Measurements from ENCODE around the gene ACYP1.

ACYP1 gene

GRCh38 chr14:75030147-75030546 is 33.7 kb downstream of the ACYP1 start:
- FAIRE-seq: no peak

- FAIRE-seq: no peak
Observed at GRCh38 chr14:75025876-75026275, 37.9 kb downstream of the ACYP1 start.

- no peak for FAIRE-seq
Observed at GRCh38 chr14:75025082-75025481, 38.7 kb downstream of the ACYP1 start.

GRCh38 chr14:75023108-75023507 is 40.7 kb downstream of the ACYP1 start:
- FAIRE-seq: no peak

DNA sequence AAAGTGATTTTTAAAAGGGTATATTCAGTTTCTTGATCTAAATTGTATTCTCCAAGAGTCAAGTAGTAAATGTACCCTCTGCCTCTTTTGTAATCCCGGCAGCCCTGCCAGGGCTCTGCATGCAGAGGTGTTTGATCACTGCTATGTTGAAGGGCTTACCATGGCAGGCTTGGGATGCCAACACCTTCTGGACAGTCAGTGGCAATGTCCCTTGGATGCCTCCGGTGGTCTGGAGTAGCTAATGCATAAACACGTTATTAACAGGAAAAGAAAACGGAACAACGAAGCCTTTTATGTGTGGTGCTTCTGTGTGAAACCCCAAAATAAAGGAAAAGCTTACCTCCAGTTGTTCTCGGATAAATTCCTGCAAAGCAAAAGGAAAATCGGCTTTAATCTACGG is 41.2 kb downstream of the ACYP1 start:
- no peak for FAIRE-seq

DNA sequence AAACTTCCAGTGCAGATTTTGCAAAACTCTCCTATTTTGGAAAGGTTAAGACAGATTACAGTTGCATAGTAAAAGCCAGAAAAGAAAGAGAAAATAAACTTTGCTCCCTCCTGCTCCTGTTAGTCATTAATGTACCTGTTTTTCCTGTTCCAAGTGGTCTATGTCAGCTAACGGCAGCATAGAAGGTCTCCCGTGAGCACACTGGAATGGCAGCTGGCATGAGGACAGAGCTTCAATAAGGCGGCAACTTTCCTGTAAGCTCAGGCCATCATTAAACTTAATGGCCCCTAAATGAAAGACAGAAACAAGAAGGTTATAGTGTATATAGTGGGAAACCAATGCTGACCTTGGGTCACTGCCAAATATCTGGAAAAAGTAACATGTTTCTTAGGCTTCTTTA is 45.1 kb downstream of the ACYP1 start:
- no peak for FAIRE-seq

DNA sequence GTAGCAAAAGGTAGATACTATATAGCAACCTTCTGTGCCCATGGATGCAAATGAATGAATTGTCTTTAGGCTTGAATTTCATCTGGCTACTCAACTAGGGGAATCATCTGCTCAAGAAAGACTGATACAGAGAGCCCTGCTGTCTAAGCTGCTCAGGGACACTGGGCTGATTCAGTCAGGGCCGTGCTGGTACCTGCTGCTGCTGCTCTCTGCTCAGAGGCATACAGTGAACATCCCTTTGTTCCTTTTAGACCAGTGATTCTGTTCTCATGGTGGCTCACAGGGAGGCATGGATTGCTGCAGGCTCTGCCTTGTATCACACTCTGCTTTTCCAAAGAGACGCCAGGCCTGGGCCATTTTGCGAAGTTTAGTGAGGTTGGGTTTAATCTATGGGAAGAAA is 47.0 kb downstream of the ACYP1 start:
- FAIRE-seq: no peak

- no peak for FAIRE-seq
Observed at GRCh38 chr14:75015496-75015895, 48.3 kb downstream of the ACYP1 start.

GRCh38 chr14:75013290-75013689 is 50.5 kb downstream of the ACYP1 start:
- FAIRE-seq: no peak

- no peak for FAIRE-seq
Observed at GRCh38 chr14:75011356-75011994, 52.3 kb downstream of the ACYP1 start.

DNA sequence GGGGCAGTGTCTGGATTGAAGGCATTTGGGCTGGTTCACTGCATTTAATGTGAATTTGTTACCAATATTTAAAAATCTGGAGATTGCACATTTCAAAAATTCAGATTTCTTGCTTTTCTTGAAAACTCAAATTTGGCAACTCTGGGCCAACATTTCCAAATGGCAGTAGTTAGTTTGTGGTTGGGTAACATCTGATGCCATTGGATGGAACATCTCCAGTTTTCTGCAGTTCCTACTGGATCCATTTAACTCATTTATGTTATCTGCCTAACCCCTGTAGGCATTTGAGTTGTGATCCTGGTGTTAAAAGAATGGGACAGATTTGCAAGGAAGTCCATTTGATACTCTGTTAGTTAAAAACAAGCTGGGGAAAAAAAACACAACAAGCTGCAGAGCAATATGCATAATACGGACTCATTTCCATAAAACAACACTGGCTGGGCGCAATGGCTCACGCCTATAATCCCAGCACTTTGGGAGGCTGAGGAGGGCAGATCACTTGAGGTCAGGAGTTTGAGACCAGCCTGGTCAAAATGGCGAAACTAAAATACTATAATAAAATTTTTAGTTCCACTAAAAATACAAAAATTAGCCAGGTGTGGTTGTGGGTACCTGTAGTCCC is 53.2 kb downstream of the ACYP1 start:
- no peak for FAIRE-seq

- FAIRE-seq: no peak
Observed at GRCh38 chr14:75009176-75009575, 54.6 kb downstream of the ACYP1 start.

- no peak for FAIRE-seq
Observed at GRCh38 chr14:75005357-75005756, 58.5 kb downstream of the ACYP1 start.

DNA sequence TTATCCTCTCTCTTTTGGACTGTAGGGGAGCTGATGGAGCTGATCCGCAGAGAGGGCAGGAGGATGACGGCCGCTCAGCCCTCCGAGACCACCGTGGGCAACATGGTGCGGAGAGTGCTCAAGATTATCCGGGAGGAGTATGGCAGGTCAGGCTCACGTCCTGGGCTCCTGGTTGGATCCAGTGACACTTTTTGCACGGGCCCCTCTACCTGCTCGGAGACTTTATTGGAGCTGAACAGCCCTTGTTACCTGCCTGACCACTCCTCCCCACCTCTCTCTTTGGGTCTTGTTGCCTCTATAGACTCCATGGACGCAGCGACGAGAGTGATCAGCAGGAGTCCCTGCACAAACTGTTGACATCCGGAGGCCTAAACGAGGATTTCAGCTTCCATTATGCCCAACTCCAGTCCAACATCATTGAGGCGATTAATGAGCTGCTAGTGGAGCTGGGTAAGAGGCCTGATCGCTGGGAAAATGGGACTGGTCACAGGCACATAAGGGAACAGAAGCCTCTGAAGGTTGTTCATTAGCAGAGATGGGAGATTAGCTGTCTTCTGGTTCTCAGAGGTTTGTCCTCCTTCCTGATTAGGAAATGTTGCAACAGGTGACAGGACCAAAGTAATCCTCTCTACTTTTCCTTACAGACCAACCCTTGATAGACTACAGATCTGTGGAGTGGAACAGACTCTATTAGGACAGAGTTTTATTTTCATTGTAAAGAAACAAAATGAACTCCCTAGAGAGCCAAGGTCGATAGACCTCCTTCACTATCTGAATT is 60.4 kb downstream of the ACYP1 start:
- FAIRE-seq: no peak

Measured in G401.6 (cell line).